HG02623 (cell line): ENCODE data around the gene FGF9.

Experiments used
- ATAC-seq: cut with Tn5 transposase; IDR thresholded peaks from one replicate; pipeline ENCODE4 v1.9.1; 2021; ENCODE audit warnings: moderate library complexity; ENCODE audit not compliant: unreplicated experiment

Gene FGF9

DNA sequence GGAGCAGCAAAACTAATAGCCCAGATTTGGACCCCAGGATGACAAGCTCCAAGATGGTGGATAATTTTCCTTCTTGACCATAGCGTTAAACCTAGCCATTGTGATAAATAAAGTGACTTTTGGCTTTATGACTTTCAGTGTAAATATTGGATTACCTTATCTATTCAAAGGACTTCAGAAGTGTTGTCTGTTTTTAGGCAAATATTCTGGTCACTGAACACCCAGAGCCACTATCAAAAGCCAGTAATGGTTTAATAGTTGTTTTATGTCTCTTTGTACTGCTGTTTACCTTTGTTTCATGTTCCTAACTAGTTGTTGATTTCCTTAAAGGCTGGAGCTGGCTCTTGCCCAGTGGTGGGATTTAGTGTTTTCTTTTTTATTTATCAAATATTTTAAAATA lies 81.6 kb downstream of the FGF9 start:
- no peak for ATAC-seq

DNA sequence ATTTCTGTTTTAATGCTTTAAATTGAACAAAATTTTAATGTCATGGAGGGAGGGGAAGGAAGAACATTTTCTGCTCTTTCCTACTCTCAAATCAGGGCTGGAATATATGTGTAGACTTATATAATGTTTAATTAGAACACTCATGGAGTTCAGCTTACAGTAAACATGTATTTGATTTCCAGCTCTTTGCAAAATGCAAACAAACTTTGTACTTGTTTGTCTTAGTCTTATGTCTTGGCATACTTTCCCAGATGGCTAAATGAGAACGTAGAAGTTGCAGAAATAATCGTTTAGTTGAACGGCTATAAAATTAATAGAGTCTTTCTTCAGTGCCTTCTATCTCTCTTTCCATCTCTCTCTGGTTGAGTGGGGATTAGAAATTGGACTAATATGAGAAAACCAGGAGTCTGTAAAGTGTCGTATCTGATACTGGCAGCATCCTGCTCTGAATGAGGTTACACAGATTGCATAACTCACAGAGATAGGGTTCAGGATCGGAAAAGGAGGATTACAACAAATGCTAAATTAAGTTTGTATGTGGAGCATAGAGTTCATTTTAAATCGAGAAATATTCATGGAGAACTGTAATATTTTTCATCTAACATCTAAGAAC lies 82.3 kb downstream of the FGF9 start:
- no peak for ATAC-seq
